HG03378 (cell line): Measurements from ENCODE around the gene NMNAT2.

ENCODE experiments used
- ATAC-seq: cut with Tn5 transposase; IDR thresholded peaks from one replicate; pipeline ENCODE4 v1.9.1; 2021; ENCODE audit warnings: mild to moderate bottlenecking, moderate library complexity; ENCODE audit not compliant: unreplicated experiment

The NMNAT2 gene

GRCh38 chr1:183270541-183271141 is 147.5 kb downstream of the NMNAT2 start:
- no peak for ATAC-seq

GRCh38 chr1:183267646-183268431 is 150.3 kb downstream of the NMNAT2 start:
- ATAC-seq, result no peak

GRCh38 chr1:183263886-183264602 is 154.1 kb downstream of the NMNAT2 start:
- no peak for ATAC-seq

- ATAC-seq, result no peak
These were observed 155.5 kb downstream of the NMNAT2 start for GRCh38 chr1:183262628-183263200.

- ATAC-seq, result no peak
These were observed 158.3 kb downstream of the NMNAT2 start for GRCh38 chr1:183259924-183260323.

GRCh38 chr1:183255073-183255472 is 163.1 kb downstream of the NMNAT2 start:
- ATAC-seq, result no peak

GRCh38 chr1:183251959-183252450 is 166.2 kb downstream of the NMNAT2 start:
- ATAC-seq, result no peak

- no peak for ATAC-seq
These were observed 166.8 kb downstream of the NMNAT2 start for GRCh38 chr1:183251101-183251958.

- no peak for ATAC-seq
These were observed 168.2 kb downstream of the NMNAT2 start for GRCh38 chr1:183249941-183250452.

GRCh38 chr1:183248989-183249691 is 169.0 kb downstream of the NMNAT2 start:
- ATAC-seq, result no peak

- no peak for ATAC-seq
These were observed 170.2 kb downstream of the NMNAT2 start for GRCh38 chr1:183247931-183248330.

GRCh38 chr1:183247484-183247883 is 170.7 kb downstream of the NMNAT2 start:
- no peak for ATAC-seq

GRCh38 chr1:183247066-183247465 is 171.1 kb downstream of the NMNAT2 start:
- ATAC-seq, result no peak

GRCh38 chr1:183246436-183246835 is 171.7 kb downstream of the NMNAT2 start:
- no peak for ATAC-seq

GRCh38 chr1:183245357-183245756 is 172.8 kb downstream of the NMNAT2 start:
- ATAC-seq, result no peak

GRCh38 chr1:183244466-183244865 is 173.7 kb downstream of the NMNAT2 start:
- no peak for ATAC-seq

- no peak for ATAC-seq
These were observed 174.8 kb downstream of the NMNAT2 start for GRCh38 chr1:183243161-183244050.

GRCh38 chr1:183242556-183242955 is 175.6 kb downstream of the NMNAT2 start:
- ATAC-seq, result no peak

GRCh38 chr1:183241471-183241870 is 176.7 kb downstream of the NMNAT2 start:
- no peak for ATAC-seq
